ENCODE measurements around the gene MBOAT1.

Gene MBOAT1

GRCh38 chr6:20134613-20135012 is 77.7 kb downstream of the MBOAT1 start:
- no peak for DNase-seq
- H3K36me3 Mint-ChIP-seq (ENCODE audit: low read depth): peaks cover 8% of the 10 kb centered on the region
- no peak for ATAC-seq
- no peaks in the 10 kb centered on the region for H3K4me1 Mint-ChIP-seq
- H3K27me3 Mint-ChIP-seq: no peaks in the 10 kb centered on the region
- no peaks in the 10 kb centered on the region for H3K9me3 Mint-ChIP-seq
- H3K4me3 Mint-ChIP-seq: no peak overlapping the region
- H3K27ac Mint-ChIP-seq: no peak overlapping the region

DNA sequence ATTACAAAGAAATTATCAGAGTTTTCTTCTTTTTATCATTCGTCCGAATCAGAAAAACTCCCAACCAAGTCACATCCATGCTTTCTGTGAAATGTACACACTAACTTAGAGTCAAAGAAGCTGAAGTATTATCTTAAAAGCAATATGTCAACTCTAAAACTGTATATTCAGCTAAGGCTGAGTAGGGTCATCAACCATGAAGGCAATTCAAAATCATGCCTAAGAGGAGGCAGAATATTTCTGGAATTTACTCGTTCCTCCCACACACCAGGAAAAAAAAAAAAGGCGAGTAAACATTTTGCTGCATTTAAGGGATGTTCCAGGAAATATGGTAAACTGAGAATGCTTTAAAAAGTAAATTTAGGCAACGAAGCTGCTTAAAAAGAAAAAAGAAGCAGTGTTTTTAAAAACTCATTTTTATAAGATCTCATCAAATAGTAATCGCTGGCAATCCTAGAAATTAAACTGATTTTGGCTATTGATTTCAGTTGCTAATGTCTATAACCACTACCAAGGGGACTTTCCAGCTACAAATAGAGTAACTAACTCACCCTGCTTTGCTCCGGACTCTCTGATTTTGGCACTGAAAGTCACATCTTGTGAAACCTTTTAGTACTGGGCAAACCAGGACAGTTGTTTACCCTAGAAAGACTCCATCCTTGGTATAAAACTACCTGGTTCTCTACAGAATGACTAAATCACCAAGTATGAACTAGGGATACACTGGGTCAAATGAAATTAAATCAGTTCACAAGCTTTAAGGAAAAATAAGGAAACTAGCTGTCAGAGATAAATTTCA is 82.8 kb downstream of the MBOAT1 start:
- Mint-ChIP-seq H3K27me3 (peaks cover 3% of the 10 kb centered on the region), H3K36me3 (ENCODE audit: low read depth) (peaks cover 7% of the 10 kb centered on the region), H3K4me1 (peaks cover 4% of the 10 kb centered on the region), H3K4me3 (no peak overlapping the region), H3K9me3 (no peaks in the 10 kb centered on the region), H3K27ac (no peak overlapping the region)
- DNase-seq: no peak
- ATAC-seq: no peak

GRCh38 chr6:20128018-20128417 is 84.3 kb downstream of the MBOAT1 start:
- Mint-ChIP-seq H3K36me3 (ENCODE audit: low read depth) (peaks cover 7% of the 10 kb centered on the region), H3K4me3 (no peak overlapping the region), H3K27ac (no peak overlapping the region), H3K9me3 (no peaks in the 10 kb centered on the region), H3K4me1 (peaks cover 4% of the 10 kb centered on the region), H3K27me3 (peaks cover 3% of the 10 kb centered on the region)
- no peak for DNase-seq
- ATAC-seq: no peak

- ATAC-seq (peak; percentile 79), DNase-seq (peak; percentile 76)
- Mint-ChIP-seq H3K27me3 (peaks cover 3% of the 10 kb centered on the region), H3K27ac (no peak overlapping the region), H3K9me3 (no peaks in the 10 kb centered on the region), H3K4me3 (no peak overlapping the region), H3K4me1 (peaks cover 4% of the 10 kb centered on the region), H3K36me3 (ENCODE audit: low read depth) (peaks cover 5% of the 10 kb centered on the region)
These were observed 85.2 kb downstream of the MBOAT1 start for GRCh38 chr6:20126789-20127653.

- H3K9me3 Mint-ChIP-seq: no peaks in the 10 kb centered on the region
These were observed 86.0 kb downstream of the MBOAT1 start for GRCh38 chr6:20126102-20126752.

GRCh38 chr6:20124545-20124944 is 87.7 kb downstream of the MBOAT1 start:
- Mint-ChIP-seq H3K4me3 (no peak overlapping the region), H3K27me3 (peaks cover 3% of the 10 kb centered on the region), H3K4me1 (peaks cover 4% of the 10 kb centered on the region), H3K9me3 (no peaks in the 10 kb centered on the region), H3K27ac (no peak overlapping the region), H3K36me3 (ENCODE audit: low read depth) (peaks cover 1% of the 10 kb centered on the region)
- DNase-seq: no peak
- ATAC-seq: no peak

More at GRCh38 chr6:20126102-20126752, 86.0 kb downstream of the MBOAT1 start:
- no peak overlapping the region for H3K27ac Mint-ChIP-seq
- H3K4me1 Mint-ChIP-seq: peaks cover 4% of the 10 kb centered on the region
- no peak overlapping the region for H3K4me3 Mint-ChIP-seq
- H3K27me3 Mint-ChIP-seq: peaks cover 3% of the 10 kb centered on the region
- DNase-seq (no peak), ATAC-seq (no peak)
- peaks cover 5% of the 10 kb centered on the region for H3K36me3 Mint-ChIP-seq (ENCODE audit: low read depth)

DNA sequence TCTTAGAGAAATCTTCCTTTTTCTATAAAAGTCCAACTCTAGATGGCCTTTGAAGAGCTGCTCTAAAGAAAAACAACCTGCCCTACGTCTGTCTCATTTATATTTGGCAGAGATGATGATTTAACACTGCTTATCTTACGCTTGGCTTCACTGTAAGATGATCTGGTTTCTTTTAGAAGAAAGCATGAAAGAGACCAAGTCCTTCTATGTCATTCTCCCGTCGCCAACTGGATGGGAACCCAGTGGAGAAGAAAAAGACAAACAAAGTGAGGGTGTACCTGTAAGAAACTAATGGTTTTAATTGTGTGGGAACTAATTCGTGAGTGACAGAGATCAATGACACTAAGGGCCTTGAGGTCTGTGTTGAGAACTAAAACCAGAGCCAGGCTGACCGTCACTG is 92.8 kb downstream of the MBOAT1 start:
- H3K4me1 Mint-ChIP-seq: peaks cover 6% of the 10 kb centered on the region
- H3K36me3 Mint-ChIP-seq (ENCODE audit: low read depth): no peaks in the 10 kb centered on the region
- H3K27me3 Mint-ChIP-seq: no peaks in the 10 kb centered on the region
- DNase-seq (no peak), ATAC-seq (no peak)
- no peaks in the 10 kb centered on the region for H3K9me3 Mint-ChIP-seq
- no peak overlapping the region for H3K27ac Mint-ChIP-seq
- no peak overlapping the region for H3K4me3 Mint-ChIP-seq

- Mint-ChIP-seq H3K27me3 (no peaks in the 10 kb centered on the region), H3K4me3 (no peak overlapping the region), H3K36me3 (ENCODE audit: low read depth) (no peaks in the 10 kb centered on the region), H3K27ac (no peak overlapping the region), H3K4me1 (peaks cover 6% of the 10 kb centered on the region), H3K9me3 (no peaks in the 10 kb centered on the region)
- ATAC-seq (no peak), DNase-seq (no peak)
These were observed 93.4 kb downstream of the MBOAT1 start for GRCh38 chr6:20118892-20119291.

- Mint-ChIP-seq H3K36me3 (ENCODE audit: low read depth) (no peaks in the 10 kb centered on the region), H3K27ac (no peak overlapping the region), H3K4me1 (peaks cover 6% of the 10 kb centered on the region), H3K27me3 (no peaks in the 10 kb centered on the region), H3K9me3 (no peaks in the 10 kb centered on the region), H3K4me3 (no peak overlapping the region)
- peak; percentile 3 for DNase-seq
- ATAC-seq: peak; percentile 28
These were observed 94.8 kb downstream of the MBOAT1 start for GRCh38 chr6:20117474-20117873.

DNA sequence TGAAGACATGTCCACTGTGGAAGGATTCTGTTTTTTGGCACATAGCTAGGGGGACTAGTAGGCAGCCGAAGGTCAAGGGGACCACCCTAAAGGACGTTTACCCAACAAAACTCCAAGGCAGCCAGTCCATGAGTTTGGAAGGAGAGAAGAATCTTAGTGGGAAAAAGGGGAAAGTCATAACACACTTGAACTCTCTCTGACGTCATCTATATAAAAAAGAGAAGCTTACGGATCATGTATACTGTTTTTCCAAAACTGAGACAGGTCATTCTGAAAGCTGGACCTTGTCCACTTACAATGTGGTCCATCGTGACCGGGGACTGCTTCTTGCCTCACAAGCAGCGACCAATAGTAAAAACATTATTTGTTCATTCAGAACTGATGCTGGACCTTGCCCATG is 95.5 kb downstream of the MBOAT1 start:
- Mint-ChIP-seq H3K4me1 (peaks cover 6% of the 10 kb centered on the region), H3K4me3 (no peak overlapping the region), H3K36me3 (ENCODE audit: low read depth) (no peaks in the 10 kb centered on the region), H3K27ac (no peak overlapping the region), H3K27me3 (no peaks in the 10 kb centered on the region), H3K9me3 (no peaks in the 10 kb centered on the region)
- DNase-seq (no peak), ATAC-seq (no peak)

DNA sequence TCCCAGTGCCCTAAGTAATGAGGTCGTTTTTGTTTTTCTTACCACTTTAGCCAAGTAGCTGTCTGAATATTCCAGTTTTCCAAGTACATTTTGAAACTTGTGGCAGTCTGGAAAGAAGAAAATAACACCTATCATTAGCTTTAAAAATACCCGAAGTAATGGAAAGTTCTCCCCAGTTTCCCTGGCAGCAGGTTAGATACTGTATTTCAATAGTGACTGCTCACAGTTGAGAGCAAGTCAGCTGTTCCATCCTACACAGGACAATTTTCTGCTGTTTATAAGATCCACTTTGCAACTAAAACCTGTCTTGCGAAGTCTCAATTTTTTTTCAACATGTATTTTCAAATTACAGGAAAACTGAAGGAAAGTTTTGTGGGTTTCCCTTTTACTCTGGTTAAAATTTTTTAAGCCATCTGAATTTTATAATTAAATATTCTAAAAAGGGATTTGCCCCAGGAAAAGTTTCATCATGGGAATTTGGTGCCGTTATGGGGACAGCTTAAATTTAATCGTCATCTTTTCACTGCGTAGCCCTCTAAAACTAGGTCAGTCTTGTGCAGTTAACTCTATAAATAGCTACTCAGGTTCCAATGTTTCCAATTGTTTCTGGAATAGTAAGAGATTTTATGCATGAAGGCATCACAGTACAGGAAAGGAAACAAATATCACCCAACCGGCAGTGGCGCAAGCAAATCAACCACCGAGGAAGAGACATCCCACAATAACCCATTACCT is 96.9 kb downstream of the MBOAT1 start:
- no peaks in the 10 kb centered on the region for H3K27me3 Mint-ChIP-seq

DNA sequence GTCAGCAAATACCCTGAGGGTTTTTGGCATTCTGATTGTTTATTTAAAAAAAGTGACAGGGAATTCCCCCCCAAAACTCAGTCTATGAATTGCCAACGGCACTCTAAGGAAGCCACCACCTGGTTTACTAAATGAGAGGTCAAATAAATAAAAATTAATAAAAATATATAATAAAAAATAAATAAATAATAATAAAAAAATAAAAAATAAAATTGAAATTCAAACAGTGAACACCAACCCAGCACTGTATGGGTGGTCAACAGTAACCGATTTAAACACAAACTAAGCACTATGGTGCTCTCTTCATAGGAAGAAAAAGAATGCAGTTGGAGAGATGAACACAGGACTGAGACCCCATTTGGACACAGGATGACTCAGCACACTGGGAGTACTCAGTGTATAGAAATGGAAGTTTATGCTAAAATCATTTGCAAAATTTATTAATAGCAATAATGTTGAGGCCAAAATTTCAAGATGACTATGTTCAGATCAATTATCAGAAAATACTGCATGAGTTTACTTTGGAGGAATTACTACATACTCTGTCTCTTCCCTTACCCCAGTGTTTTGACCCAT is 98.5 kb downstream of the MBOAT1 start:
- ATAC-seq: no peak
- H3K9me3 Mint-ChIP-seq: no peaks in the 10 kb centered on the region
- H3K27me3 Mint-ChIP-seq: no peaks in the 10 kb centered on the region
- H3K4me1 Mint-ChIP-seq: peaks cover 6% of the 10 kb centered on the region
- peaks cover 6% of the 10 kb centered on the region for H3K36me3 Mint-ChIP-seq (ENCODE audit: low read depth)
- H3K4me3 Mint-ChIP-seq: no peak overlapping the region
- H3K27ac Mint-ChIP-seq: no peak overlapping the region
- no peak for DNase-seq

More for the DNA sequence above, 96.9 kb downstream of the MBOAT1 start:
- Mint-ChIP-seq H3K4me1 (peaks cover 6% of the 10 kb centered on the region), H3K9me3 (no peaks in the 10 kb centered on the region), H3K27ac (no peak overlapping the region), H3K4me3 (no peak overlapping the region), H3K36me3 (ENCODE audit: low read depth) (peaks cover 2% of the 10 kb centered on the region)
- DNase-seq (no peak), ATAC-seq (no peak)

DNA sequence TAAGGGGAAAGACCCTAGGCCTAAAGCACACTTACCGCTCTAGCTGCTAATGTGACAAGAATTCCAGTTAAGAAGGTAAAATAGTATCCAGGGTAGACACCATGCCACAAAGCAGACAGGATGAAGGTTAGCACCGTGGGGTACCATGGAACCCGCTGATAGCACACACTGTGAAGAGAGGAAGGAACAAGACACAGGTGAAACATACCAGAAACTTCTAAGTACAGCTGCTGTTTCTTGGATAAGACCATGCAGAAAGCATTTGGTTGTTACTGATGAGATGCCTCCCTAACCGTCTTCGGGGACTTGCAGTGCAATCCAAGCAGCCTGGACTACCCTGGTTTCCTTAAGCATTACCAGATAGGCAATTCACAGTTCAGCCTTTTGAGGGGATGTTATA is 99.4 kb downstream of the MBOAT1 start:
- no peaks in the 10 kb centered on the region for H3K9me3 Mint-ChIP-seq
- peaks cover 6% of the 10 kb centered on the region for H3K4me1 Mint-ChIP-seq
- no peak for ATAC-seq
- no peak overlapping the region for H3K4me3 Mint-ChIP-seq
- no peak for DNase-seq
- H3K27ac Mint-ChIP-seq: no peak overlapping the region
- H3K36me3 Mint-ChIP-seq (ENCODE audit: low read depth): peaks cover 6% of the 10 kb centered on the region
- H3K27me3 Mint-ChIP-seq: no peaks in the 10 kb centered on the region

GRCh38 chr6:20112241-20112640 is 100.0 kb downstream of the MBOAT1 start:
- ATAC-seq: no peak
- no peak for DNase-seq
- H3K9me3 Mint-ChIP-seq: no peaks in the 10 kb centered on the region
- H3K27ac Mint-ChIP-seq: no peak overlapping the region
- H3K4me1 Mint-ChIP-seq: peaks cover under 1% of the 10 kb centered on the region
- no peak overlapping the region for H3K4me3 Mint-ChIP-seq
- no peaks in the 10 kb centered on the region for H3K27me3 Mint-ChIP-seq
- H3K36me3 Mint-ChIP-seq (ENCODE audit: low read depth): peaks cover 6% of the 10 kb centered on the region

Measured in activated naive CD8-positive, alpha-beta T cell treated with anti-CD3 and anti-CD28 coated beads, Interleukin-2, amount 50 U/mL, for 24 hours (primary cell).